Endothelial cell of umbilical vein (primary cell): ENCODE measurements around the gene CD160.

ENCODE experiments used
- POLR2A ChIP-seq: IDR thresholded peaks from 2 replicates; pipeline ENCODE4 v1.6.1; 2012; ENCODE audit warnings: low read depth, mild to moderate bottlenecking, control low read depth, low read length
- POLR2AphosphoS5 ChIP-seq: IDR thresholded peaks from 2 replicates; pipeline ENCODE4 v1.6.1; 2012; ENCODE audit warnings: low read depth, mild to moderate bottlenecking, control low read depth, low read length, moderate library complexity; ENCODE audit not compliant: insufficient read depth

DNA sequence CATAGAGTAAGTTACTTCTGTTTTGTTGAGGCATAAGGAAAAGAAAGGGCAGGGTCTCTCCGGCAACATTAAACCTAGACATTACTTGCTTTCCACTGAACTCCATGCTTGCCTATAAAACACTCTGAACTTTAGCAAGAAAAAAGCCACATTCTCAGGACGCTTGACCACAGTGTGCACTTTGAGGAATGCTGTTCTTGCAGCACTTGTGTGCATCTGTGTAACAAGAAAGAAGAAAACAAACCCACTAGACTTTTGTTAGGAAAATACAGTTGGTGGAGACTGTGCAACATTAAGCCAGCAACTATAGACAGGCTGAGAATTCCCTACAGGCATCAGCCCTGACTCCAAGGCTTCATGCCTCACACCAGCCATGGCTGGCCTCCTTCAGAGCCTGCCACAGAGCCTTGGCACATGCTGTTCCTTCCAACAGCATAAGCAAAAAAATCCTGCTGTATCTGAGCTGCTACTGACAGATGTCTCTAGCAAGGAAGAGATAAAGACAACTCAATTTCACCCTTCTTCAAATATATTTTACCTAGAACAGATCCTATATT, 17.9 kb upstream of the CD160 start:
- no peak for TF ChIP-seq POLR2A
- no peak for TF ChIP-seq POLR2AphosphoS5
